Vagina (tissue), 2 donors: ENCODE measurements around the gene SAMD4A.

Experiments
- POLR2A ChIP-seq, 2 donors: fragments of 450-650 bp; IDR thresholded peaks; one replicate each; pipeline ENCODE4 v1.6.1; 2017; ENCODE audit warnings: antibody characterized with exemption in 2 of 2, mild to moderate bottlenecking in 2 of 2, moderate library complexity in 2 of 2
- POLR2AphosphoS5 ChIP-seq, 2 donors: sonication (generic); formaldehyde crosslinking; IDR thresholded peaks; one replicate each; pipeline ENCODE4 v1.9.0; 2017; ENCODE audit warnings: antibody characterized with exemption in 2 of 2, mild to moderate bottlenecking in 2 of 2, low read depth in 1 of 2; ENCODE audit not compliant: insufficient read depth in 1 of 2

GRCh38 chr14:54585214-54585613 is 18.3 kb downstream of the SAMD4A start:
- no peak for TF ChIP-seq POLR2AphosphoS5 (IDR thresholded peaks at IDR 0.05; ENCODE audit: insufficient read depth in 1 of 2, low read depth in 1 of 2)
- TF ChIP-seq POLR2A (IDR thresholded peaks at IDR 0.05): no peak
